Smooth muscle cell (in vitro differentiated cells): ENCODE results near the gene DRD4. TPM values are rescaled to one million over a fixed set of nuclear protein-coding genes. Genes with fewer than 3 reads are reported as not detected.

Experiments
- DNase-seq: peaks from one replicate; lab custom pipeline; 2025; ENCODE audit not compliant: unreplicated experiment; lab: John Stamatoyannopoulos, UW
- H2AFZ ChIP-seq: fragments of 200-600 bp; sonication (generic); 2 replicates; pipeline ENCODE4 v1.6.0; 2016; ENCODE audit warnings: antibody characterized with exemption, low read depth, mild to moderate bottlenecking
- H3F3A ChIP-seq: fragments of 200-600 bp; sonication (generic); 2 replicates; pipeline ENCODE4 v1.6.0; 2017; ENCODE audit warnings: antibody characterized with exemption, low read depth
- H3K27ac ChIP-seq: fragments of 200-600 bp; sonication (generic); 2 replicates; pipeline ENCODE4 v1.5.1; 2016; ENCODE audit warnings: low read depth, mild to moderate bottlenecking
- H3K27me3 ChIP-seq: fragments of 200-600 bp; sonication (generic); 2 replicates; pipeline ENCODE4 v1.6.1; 2016; ENCODE audit warnings: low read depth, mild to moderate bottlenecking
- H3K36me3 ChIP-seq: fragments of 200-600 bp; sonication (generic); 2 replicates; pipeline ENCODE4 v1.5.1; 2016; ENCODE audit warnings: low read depth
- H3K4me1 ChIP-seq: fragments of 200-600 bp; sonication (generic); 2 replicates; pipeline ENCODE4 v1.5.1; 2016; ENCODE audit warnings: low read depth
- H3K4me2 ChIP-seq: fragments of 200-600 bp; sonication (generic); 2 replicates; pipeline ENCODE4 v1.6.0; 2016; ENCODE audit warnings: mild to moderate bottlenecking
- H3K4me3 ChIP-seq: fragments of 200-600 bp; sonication (generic); 2 replicates; pipeline ENCODE4 v1.5.1; 2016; ENCODE audit warnings: mild to moderate bottlenecking
- H3K79me2 ChIP-seq: fragments of 200-600 bp; sonication (generic); 2 replicates; pipeline ENCODE4 v1.6.0; 2016; ENCODE audit warnings: low read depth, mild to moderate bottlenecking
- H3K9ac ChIP-seq: fragments of 200-600 bp; sonication (generic); 2 replicates; pipeline ENCODE4 v1.6.0; 2016; ENCODE audit warnings: low read depth
- H3K9me3 ChIP-seq: fragments of 200-600 bp; sonication (generic); replicated peaks from 2 replicates; pipeline ENCODE4 v1.5.1; 2016; ENCODE audit warnings: low read depth
- H4K20me1 ChIP-seq: fragments of 200-600 bp; sonication (generic); 2 replicates; pipeline ENCODE4 v1.6.0; 2016; ENCODE audit warnings: low read depth
- WGBS: methylation state at CpG from one replicate; pipeline ENCODE4 v1.1.7; 2016; ENCODE audit warnings: low lambda C conversion rate; 5-methylcytosine and 5-hydroxymethylcytosine counted together
- polyA plus RNA-seq: library from polyadenylated mRNA; unstranded; fragments of >200 nt; fragmentation: Nextera tagmentation; extraction: Ambion mirVana; gene quantifications from 2 replicates; pipeline ENCODE4 v1.2.1, GENCODE V29; 2016
- total RNA-seq: library from RNA; depleted of rRNA; stranded (reverse); fragments of >200 nt; gene quantifications from 2 replicates; pipeline ENCODE4 v1.2.3, GENCODE V29; 2014
- TF ChIP-seq, protein P1 (sequence below): fragments of 200-600 bp; sonication (generic); IDR thresholded peaks from 2 replicates; pipeline ENCODE4 v1.5.1; 2017; ENCODE audit warnings: borderline replicate concordance, mild to moderate bottlenecking, antibody characterized with exemption; ENCODE audit not compliant: insufficient read depth, poor library complexity, severe bottlenecking

DRD4 gene
- total and polyA plus RNA-seq, 2 experiments from 2014 or later: 2.7 TPM; not detected in 1

- H4K20me1 ChIP-seq: peaks cover 12% of the 10 kb centered on the region
- no peak overlapping the region for H3K9ac ChIP-seq
- no peaks in the 10 kb centered on the region for H3K27me3 ChIP-seq
- TF ChIP-seq, protein P1, sequence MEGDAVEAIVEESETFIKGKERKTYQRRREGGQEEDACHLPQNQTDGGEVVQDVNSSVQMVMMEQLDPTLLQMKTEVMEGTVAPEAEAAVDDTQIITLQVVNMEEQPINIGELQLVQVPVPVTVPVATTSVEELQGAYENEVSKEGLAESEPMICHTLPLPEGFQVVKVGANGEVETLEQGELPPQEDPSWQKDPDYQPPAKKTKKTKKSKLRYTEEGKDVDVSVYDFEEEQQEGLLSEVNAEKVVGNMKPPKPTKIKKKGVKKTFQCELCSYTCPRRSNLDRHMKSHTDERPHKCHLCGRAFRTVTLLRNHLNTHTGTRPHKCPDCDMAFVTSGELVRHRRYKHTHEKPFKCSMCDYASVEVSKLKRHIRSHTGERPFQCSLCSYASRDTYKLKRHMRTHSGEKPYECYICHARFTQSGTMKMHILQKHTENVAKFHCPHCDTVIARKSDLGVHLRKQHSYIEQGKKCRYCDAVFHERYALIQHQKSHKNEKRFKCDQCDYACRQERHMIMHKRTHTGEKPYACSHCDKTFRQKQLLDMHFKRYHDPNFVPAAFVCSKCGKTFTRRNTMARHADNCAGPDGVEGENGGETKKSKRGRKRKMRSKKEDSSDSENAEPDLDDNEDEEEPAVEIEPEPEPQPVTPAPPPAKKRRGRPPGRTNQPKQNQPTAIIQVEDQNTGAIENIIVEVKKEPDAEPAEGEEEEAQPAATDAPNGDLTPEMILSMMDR: no peak
- no peaks in the 10 kb centered on the region for H3K4me1 ChIP-seq
- H3K4me2 ChIP-seq: no peak overlapping the region
- H3K79me2 ChIP-seq: no peaks in the 10 kb centered on the region
- H3K36me3 ChIP-seq: no peaks in the 10 kb centered on the region
- DNase-seq: no peak
- H3F3A ChIP-seq: no peaks in the 10 kb centered on the region
- H3K9me3 ChIP-seq: no peaks in the 10 kb centered on the region
- H2AFZ ChIP-seq: no peak overlapping the region
- H3K4me3 ChIP-seq: no peak overlapping the region
- no peak overlapping the region for H3K27ac ChIP-seq
- over 99% methylated on average over 17 of the region's 17 CpGs for WGBS
Observed at GRCh38 chr11:674406-674805, 37.3 kb downstream of the DRD4 start.

DNA sequence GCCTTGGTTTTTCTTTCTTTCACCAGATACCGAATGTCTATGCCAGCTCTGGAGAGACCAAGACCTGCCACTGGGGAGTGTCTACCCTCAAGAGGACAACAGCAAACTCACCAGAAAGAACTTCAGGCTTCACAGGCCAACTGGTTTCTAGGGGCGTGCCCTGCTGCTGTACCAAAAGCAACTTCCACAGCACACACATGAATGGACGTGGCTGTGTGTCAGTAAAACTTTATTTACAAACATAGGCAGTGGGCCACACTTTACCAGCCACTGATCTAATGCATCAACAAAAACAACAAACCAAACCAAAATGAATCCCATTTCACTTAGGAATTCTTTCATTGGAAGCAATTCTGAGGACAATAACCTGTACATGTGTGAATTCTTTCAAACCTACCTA, 41.2 kb downstream of the DRD4 start:
- no peak overlapping the region for H3K4me2 ChIP-seq
- H3K36me3 ChIP-seq: peaks cover 3% of the 10 kb centered on the region
- no peak overlapping the region for H3K4me3 ChIP-seq
- no peaks in the 10 kb centered on the region for H3K4me1 ChIP-seq
- no peak overlapping the region for H3K27ac ChIP-seq
- 99% methylated on average over 3 of the region's 3 CpGs for WGBS
- H3K79me2 ChIP-seq: no peaks in the 10 kb centered on the region
- H3F3A ChIP-seq: no peaks in the 10 kb centered on the region
- no peak for DNase-seq
- no peak overlapping the region for H3K9ac ChIP-seq
- no peaks in the 10 kb centered on the region for H3K9me3 ChIP-seq
- TF ChIP-seq, protein P1: no peak
- H4K20me1 ChIP-seq: peaks cover 12% of the 10 kb centered on the region
- H2AFZ ChIP-seq: no peak overlapping the region
- no peaks in the 10 kb centered on the region for H3K27me3 ChIP-seq

DNA sequence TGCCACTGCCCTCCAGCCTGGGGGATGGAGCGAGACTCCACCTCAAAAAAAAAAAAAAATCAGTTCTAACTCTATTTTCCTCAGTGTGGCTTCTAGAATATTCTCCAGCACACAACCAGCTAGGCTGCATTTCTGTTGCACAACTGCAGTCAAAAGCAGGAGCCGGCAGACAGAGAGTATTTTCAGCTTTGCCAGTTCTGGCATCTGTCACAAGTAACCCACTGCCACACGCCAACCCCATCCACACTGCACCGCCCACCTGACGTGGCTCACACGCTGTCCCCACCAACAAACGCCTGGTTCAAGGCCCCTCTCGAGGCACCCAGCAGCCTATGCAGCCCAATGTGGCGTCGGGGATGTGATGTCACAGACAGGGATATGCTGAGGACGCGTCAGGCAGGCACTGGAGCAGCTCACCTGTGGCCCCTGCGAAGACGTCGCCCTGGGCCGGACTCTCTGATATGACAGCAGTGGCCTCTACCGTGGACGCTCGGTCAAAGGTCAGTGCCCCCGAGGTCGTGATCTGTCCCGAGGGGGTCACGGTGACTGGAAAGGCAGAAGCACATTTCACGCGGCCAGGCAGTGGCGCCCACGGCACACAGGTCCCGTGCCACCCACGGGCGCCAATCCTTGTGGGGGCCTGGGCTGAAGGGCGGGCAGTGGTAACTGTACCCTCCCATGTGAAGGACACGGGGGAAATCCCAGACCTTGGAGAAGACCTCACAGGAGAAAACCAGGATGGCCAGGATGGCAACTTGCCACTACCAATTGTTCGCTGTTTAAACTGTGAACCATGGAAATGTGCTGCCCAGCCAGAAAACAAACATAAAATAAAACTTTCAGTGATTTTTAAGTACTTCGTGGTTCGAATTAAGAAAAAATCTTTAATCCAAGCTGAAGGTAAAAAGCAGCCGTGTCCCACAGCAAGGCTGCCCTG, 42.5 kb downstream of the DRD4 start:
- H3K27me3 ChIP-seq: no peaks in the 10 kb centered on the region
- H3K9ac ChIP-seq: no peak overlapping the region
- no peak for DNase-seq
- no peaks in the 10 kb centered on the region for H3K9me3 ChIP-seq
- peaks cover 8% of the 10 kb centered on the region for H3K36me3 ChIP-seq
- H3K79me2 ChIP-seq: no peaks in the 10 kb centered on the region
- H2AFZ ChIP-seq: no peak overlapping the region
- TF ChIP-seq, protein P1: no peak
- no peak overlapping the region for H3K4me3 ChIP-seq
- H3K27ac ChIP-seq: no peak overlapping the region
- H3F3A ChIP-seq: no peaks in the 10 kb centered on the region
- H4K20me1 ChIP-seq: peaks cover 12% of the 10 kb centered on the region
- H3K4me2 ChIP-seq: no peak overlapping the region
- WGBS: 95% methylated on average over 36 of the region's 36 CpGs
- H3K4me1 ChIP-seq: no peaks in the 10 kb centered on the region
